ENCODE data around the gene WIF1. TPM values are rescaled to one million over a fixed set of nuclear protein-coding genes. Genes with fewer than 3 reads are reported as not detected.

WIF1 gene
- total RNA-seq, 1 donor from 2014 or later: not detected

GRCh38 chr12:65023485-65023884 lies 97.6 kb downstream of the WIF1 start:
- DNase-seq (ENCODE audit: low read depth in 2 of 2): no peak

GRCh38 chr12:65022960-65023359 lies 98.1 kb downstream of the WIF1 start:
- DNase-seq (ENCODE audit: low read depth in 2 of 2): no peak

DNA sequence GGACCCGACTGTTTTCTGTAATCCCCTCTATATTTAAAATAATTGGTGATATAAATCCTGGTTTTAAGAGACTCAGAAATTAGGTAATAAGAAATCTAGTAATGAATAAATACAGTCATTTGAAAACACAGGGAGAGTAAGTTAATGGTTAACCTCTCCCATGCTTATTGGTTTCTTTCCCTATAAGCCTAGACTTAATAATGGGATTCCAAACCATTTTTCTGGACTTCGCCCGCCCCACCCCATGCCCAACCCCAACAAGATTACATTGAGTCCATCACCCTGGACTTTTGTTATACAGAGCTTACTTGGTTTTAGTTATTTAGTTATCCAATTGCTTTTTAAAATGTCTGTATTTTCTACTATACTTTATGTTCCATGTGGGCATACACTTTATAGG lies 98.7 kb downstream of the WIF1 start:
- no peak for DNase-seq (ENCODE audit: low read depth in 2 of 2)

GRCh38 chr12:65019696-65020234 lies 101.3 kb downstream of the WIF1 start:
- peak in 1 of 2 donors; percentile 20 for DNase-seq (ENCODE audit: low read depth in 2 of 2)

- no peak for DNase-seq (ENCODE audit: low read depth in 2 of 2)
Measured at GRCh38 chr12:65016881-65017650, 104.0 kb downstream of the WIF1 start.

- no peak for DNase-seq (ENCODE audit: low read depth in 2 of 2)
Measured at GRCh38 chr12:65015850-65016249, 105.3 kb downstream of the WIF1 start.

- DNase-seq (ENCODE audit: low read depth in 2 of 2): no peak
Measured at GRCh38 chr12:65014504-65015271, 106.4 kb downstream of the WIF1 start.

DNA sequence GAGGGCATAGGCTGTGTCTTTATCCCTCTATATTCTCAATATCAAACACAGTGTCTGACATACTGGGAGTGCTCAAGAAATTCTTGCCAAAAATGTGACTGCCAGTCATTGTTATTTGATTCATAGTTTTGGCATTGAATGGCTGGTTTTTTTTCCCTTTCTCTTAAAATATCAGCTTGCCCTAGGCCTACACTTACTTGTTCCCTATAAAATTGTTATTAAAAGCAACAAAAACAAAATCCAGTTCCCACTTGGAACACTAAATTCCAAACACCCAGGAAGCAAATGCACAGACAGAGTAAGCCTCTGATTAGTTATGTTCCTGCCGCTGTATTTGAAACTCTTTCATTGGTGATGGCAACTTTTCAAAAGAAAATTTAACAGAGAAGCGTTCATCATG lies 110.7 kb downstream of the WIF1 start:
- DNase-seq (ENCODE audit: low read depth in 2 of 2): no peak

GRCh38 chr12:65005716-65006115 lies 115.4 kb downstream of the WIF1 start:
- DNase-seq (ENCODE audit: low read depth in 2 of 2): no peak

DNA sequence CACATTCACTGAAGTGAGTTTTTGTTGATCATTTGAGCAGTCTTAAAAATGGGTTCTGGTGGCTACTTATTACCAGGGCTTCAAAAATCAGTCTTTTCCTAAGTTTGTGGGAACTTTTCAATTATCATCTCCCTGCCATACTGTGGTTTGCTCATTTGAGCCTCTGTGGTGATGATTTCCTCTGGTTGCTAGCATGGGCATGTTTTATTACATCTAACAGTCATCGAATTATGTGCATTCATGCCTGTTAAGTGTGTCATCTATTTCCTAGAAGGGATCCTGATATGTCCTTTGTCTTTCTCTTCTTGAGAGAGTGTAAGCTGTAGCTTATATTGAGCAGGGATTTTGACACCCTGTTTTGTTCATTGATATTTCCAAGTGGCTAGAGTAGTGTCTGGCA lies 116.8 kb downstream of the WIF1 start:
- no peak for DNase-seq (ENCODE audit: low read depth in 2 of 2)

Other genes starting within 250 kb of the WIF1 start
- gene LEMD3, start 48.3 kb upstream of the WIF1 start, total RNA-seq: 17.0 and 23.0 TPM in 2 replicates
- 33.8 and 44.2 TPM in 2 replicates for gene MSRB3, start 157.4 kb upstream of the WIF1 start, total RNA-seq